GF-D8 (cell line): ENCODE results near the gene FAM110D.

Source experiments
- DNase-seq: peaks from one replicate; lab custom pipeline; 2025; lab: John Stamatoyannopoulos, UW

Gene FAM110D

GRCh38 chr1:26129778-26130177 is 29.1 kb upstream of the FAM110D start:
- DNase-seq, result no peak

- no peak for DNase-seq
Measured at GRCh38 chr1:26130695-26131094, 28.2 kb upstream of the FAM110D start.

DNA sequence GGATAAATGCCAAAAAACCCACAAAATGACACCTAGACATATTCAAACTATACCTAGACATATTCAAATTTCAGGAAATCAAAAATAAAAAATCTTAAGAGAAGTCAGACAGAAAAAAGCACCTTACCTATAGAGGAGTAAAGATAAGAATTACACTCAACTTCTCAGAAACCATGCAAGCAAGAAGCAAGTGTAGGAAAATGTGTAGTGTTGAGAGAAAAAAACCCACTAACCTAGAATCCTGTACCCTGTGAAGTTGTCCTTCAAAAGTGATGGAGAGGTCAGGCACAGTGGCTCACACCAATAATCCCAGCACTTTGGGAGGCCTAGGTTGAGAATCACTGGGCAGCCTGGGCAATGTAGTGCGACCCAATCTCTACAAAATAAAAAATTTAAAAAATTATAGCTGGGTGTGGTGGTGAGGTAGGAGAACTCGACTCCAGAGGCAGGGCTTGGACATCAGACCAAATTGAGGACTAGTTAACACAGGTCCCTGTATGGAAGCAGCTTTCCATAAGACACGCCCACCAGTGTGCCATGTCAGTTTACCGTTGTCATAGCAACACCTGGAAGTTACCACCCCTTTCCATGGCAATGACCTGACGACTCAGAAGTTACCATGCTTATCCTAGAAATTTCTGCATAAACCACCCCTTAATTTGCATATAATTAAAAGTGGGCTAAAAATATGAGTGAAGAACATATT is 26.6 kb upstream of the FAM110D start:
- no peak for DNase-seq

GRCh38 chr1:26132834-26133167 is 26.1 kb upstream of the FAM110D start:
- no peak for DNase-seq

- no peak for DNase-seq
Measured at GRCh38 chr1:26134466-26134865, 24.4 kb upstream of the FAM110D start.

DNA sequence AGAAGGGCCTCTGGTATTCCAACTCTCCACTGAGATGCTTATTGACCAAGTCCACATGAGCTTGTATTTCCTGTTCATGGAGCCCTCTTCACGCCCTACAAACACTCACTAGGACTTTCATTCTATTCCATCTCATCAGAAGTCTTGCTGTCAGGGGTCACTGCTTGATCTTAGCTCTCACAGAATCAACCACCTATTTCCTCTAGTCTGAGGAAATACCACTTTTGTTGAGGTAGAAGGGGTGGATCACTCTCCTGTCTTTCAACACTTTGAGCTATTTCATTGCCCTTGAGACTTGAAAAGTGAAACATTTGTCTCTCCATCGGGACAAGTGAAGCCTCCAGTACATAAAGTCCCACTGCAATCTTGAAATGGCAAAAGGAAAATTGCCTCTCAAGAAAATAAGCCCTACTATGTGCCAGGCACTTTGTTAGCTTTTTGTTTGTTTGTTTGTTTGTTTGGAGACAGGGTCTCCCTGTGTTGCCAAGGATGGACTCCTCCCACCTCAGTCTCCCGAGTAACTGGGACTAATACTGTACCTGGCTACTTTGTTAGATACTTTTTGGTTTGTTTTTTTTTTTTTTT is 19.8 kb upstream of the FAM110D start:
- DNase-seq, result no peak

DNA sequence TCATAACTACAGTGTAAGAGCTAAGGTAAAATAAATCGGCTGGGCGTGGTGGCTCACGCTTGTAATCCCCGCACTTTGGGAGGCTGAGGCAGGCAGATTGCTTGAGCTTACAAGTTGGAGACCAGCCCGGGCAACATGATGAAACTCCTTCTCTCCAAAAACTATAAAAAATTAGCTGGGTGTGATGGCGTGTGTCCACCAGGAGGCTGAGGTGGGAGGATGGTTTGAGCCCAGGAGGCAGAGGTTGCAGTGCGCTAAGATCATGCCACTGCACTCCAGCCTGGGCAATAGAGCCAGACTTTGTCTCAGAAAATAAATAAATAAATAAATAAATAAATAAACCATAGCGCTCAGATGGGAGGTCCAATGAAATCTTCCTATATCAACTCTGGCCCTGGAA is 16.7 kb upstream of the FAM110D start:
- no peak for DNase-seq

GRCh38 chr1:26145041-26145959 is 13.6 kb upstream of the FAM110D start:
- DNase-seq, result peak; percentile 53

DNA sequence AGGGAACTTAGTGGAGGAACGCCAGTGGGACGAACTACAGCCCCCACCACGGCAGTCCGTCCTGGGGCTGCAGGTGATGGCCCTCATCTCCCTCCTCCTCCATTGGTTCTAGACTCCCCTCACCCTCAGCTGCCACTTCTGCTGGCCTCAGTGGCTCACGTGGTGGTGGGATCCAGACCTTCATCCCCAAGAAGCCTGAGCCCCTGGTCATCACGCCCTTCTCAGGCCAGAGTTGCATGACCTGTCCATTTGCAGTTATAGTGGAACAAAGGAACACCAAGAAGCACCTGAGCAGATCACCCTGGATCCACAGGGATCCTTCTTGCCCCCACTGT is 13.0 kb upstream of the FAM110D start:
- no peak for DNase-seq

- DNase-seq, result no peak
Measured at GRCh38 chr1:26148887-26149286, 10.0 kb upstream of the FAM110D start.

- no peak for DNase-seq
Measured at GRCh38 chr1:26153966-26154532, 4.8 kb upstream of the FAM110D start.

- DNase-seq, result no peak
Measured at GRCh38 chr1:26154750-26155149, 4.1 kb upstream of the FAM110D start.

GRCh38 chr1:26155370-26156284 is 3.3 kb upstream of the FAM110D start:
- DNase-seq, result no peak

GRCh38 chr1:26156285-26157038 is 2.4 kb upstream of the FAM110D start:
- no peak for DNase-seq

- no peak for DNase-seq
Measured at GRCh38 chr1:26158271-26158907, 490 bp upstream of the FAM110D start.

GRCh38 chr1:26159743-26160039 is 812 bp downstream of the FAM110D start:
- no peak for DNase-seq

GRCh38 chr1:26160527-26161414 is 1.9 kb downstream of the FAM110D start:
- no peak for DNase-seq

GRCh38 chr1:26161415-26162219 is 2.7 kb downstream of the FAM110D start:
- DNase-seq, result peak; percentile 19

DNA sequence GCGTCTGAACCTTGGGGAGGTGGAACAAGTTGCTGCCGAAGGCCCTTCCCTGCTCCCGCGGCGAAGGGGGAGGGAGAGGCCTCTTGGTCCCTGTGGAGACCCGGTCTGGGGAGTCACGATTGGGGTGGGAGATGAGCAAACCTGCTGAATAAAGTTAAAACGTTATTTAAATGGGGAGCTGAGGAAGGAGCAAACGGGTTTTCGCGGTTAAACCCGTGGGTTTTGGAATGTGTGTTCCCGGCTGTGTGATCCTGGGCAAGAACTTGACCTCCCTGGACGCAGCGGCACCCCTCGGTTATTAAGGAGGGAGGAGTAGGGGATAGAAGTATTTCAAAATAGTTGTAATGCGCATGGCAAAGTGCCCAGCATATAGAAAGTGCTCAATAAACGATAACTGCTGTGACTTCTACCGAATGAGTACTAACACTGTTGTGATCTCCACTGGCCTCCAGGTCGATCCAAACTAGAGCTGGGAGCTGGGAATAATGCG is 3.4 kb downstream of the FAM110D start:
- DNase-seq, result no peak
